ENCODE data around the gene ZNRF3.
A peak's percentile ranks its signal among the peaks of the same experiment; 100 is the strongest.

ZNRF3 gene

DNA sequence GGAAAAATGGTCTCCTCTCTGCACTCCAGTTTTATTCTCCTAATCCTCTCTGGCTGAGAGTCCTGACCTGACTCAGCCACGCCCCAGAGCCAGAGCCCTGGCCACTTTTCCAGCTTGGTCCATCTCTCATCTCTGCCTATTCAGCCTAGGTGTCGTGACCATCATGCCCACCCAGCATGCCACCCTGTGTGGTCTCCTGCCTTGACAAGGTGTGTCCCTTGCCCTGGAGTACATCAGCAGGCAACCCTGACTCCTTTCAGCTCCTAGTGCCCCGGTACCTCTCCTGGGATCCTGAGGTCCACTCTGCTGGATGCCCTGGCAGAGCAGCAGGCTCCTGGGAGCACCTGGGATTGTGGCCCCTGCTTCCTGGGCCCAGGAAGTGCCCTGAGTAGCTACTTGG, 52.8 kb downstream of the ZNRF3 start:
- Histone ChIP-seq H3K9ac (ENCODE audit: low read length) (no peak overlapping the region), H2BK120ac (ENCODE audit: insufficient read depth, low read length, poor library complexity) (no peak overlapping the region), H3K14ac (ENCODE audit: low read length) (no peak overlapping the region), H4K91ac (ENCODE audit: low read depth, low read length) (no peak overlapping the region), H4K8ac (ENCODE audit: low read depth, low read length) (no peak overlapping the region), H3K18ac (ENCODE audit: low read length) (peak overlapping the region; percentile 46), H2BK5ac (ENCODE audit: low read depth, low read length, poor library complexity) (no peak overlapping the region), H3K4ac (ENCODE audit: low read depth, low read length) (no peak overlapping the region), H2AK5ac (ENCODE audit: low read length) (no peak overlapping the region), H3K27ac (ENCODE audit: low read depth, low read length) (no peak overlapping the region), H4K12ac (ENCODE audit: low read depth, low read length) (no peak overlapping the region), H2AFZ (ENCODE audit: insufficient read depth, low read length, poor library complexity) (no peak overlapping the region), H3K9me3 (ENCODE audit: insufficient read depth, low read depth, low read length) (no peaks in the 10 kb centered on the region), H3K4me2 (ENCODE audit: low read length) (no peak overlapping the region), H3K36me3 (ENCODE audit: control insufficient read depth in 1 of 2, insufficient read depth in 2 of 2, low read length in 2 of 2) (no peaks in the 10 kb centered on the region), H2BK12ac (ENCODE audit: low read length) (no peak overlapping the region), H3K27me3 (ENCODE audit: insufficient read depth, low read length) (no peaks in the 10 kb centered on the region), H3K23ac (ENCODE audit: low read length) (no peak overlapping the region), H3K4me1 (ENCODE audit: control insufficient read depth in 1 of 2, insufficient read depth in 2 of 2, low read length in 2 of 2) (peaks cover 0 to 7% of the 10 kb centered on the region in 2 experiments), H3K79me2 (ENCODE audit: control insufficient read depth, insufficient read depth, low read length, poor library complexity) (no peaks in the 10 kb centered on the region), H3K4me3 (ENCODE audit: low read depth, low read length) (no peak overlapping the region), H3K79me1 (ENCODE audit: low read length) (no peaks in the 10 kb centered on the region)
- DNase-seq = no peak
- WGBS (ENCODE audit: extremely low coverage, insufficient coverage, insufficient read length) = no CpG with 5 or more reads among the region's 3 CpGs

DNA sequence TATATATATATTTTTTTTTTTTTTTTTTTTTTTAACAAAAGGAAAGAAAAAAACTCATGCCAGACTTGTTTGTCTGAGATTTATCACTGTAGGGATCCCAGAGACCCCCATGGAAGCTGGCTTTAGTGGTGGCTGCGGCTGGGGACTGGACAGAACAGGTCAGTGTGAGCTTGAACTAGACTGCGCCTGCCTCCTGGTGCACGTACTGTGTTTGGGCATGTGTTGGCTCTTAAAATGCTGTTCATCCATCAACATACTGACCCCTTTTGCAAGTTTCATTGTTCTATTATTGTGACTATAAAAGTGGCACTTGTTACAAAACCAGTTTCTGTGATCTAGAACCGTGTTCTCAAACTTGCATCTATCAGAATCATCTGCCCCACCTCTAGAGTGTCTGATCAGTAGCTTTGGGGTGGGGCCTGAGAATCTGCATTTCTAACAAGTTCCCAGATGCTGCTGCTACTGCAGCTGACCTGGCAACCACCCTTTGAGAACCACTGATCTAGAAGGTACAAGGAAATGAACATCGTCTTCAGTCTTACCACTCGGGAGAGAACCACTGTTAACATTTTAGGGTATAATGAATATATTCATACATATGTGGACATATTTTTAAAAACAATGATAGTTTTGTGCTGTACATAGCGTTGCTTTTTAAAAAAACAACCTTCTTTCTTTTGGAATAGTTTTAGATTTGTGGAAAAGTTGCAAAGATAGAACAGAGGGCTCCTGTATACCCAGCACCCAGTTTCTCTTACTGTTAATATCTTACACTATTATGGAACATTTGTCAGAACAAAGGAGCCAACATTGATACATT, 54.0 kb downstream of the ZNRF3 start:
- no peak overlapping the region for H3K14ac ChIP-seq (ENCODE audit: low read length)
- no peak overlapping the region for H3K4me3 ChIP-seq (ENCODE audit: low read depth, low read length)
- H2AFZ ChIP-seq (ENCODE audit: insufficient read depth, low read length, poor library complexity) = no peak overlapping the region
- H3K79me2 ChIP-seq (ENCODE audit: control insufficient read depth, insufficient read depth, low read length, poor library complexity) = no peaks in the 10 kb centered on the region
- H3K9ac ChIP-seq (ENCODE audit: low read length) = no peak overlapping the region
- no peak overlapping the region for H2BK120ac ChIP-seq (ENCODE audit: insufficient read depth, low read length, poor library complexity)
- H3K36me3 ChIP-seq (ENCODE audit: control insufficient read depth in 1 of 2, insufficient read depth in 2 of 2, low read length in 2 of 2) = no peaks in the 10 kb centered on the region
- H4K8ac ChIP-seq (ENCODE audit: low read depth, low read length) = no peak overlapping the region
- no peak overlapping the region for H3K23ac ChIP-seq (ENCODE audit: low read length)
- no peak overlapping the region for H2BK12ac ChIP-seq (ENCODE audit: low read length)
- no peak overlapping the region for H4K91ac ChIP-seq (ENCODE audit: low read depth, low read length)
- no peak for DNase-seq
- H2BK5ac ChIP-seq (ENCODE audit: low read depth, low read length, poor library complexity) = no peak overlapping the region
- H3K27me3 ChIP-seq (ENCODE audit: insufficient read depth, low read length) = no peaks in the 10 kb centered on the region
- H2AK5ac ChIP-seq (ENCODE audit: low read length) = no peak overlapping the region
- no peaks in the 10 kb centered on the region for H3K79me1 ChIP-seq (ENCODE audit: low read length)
- no peak overlapping the region for H4K12ac ChIP-seq (ENCODE audit: low read depth, low read length)
- H3K4me1 ChIP-seq (ENCODE audit: control insufficient read depth in 1 of 2, insufficient read depth in 2 of 2, low read length in 2 of 2) = peaks cover 0 to 8% of the 10 kb centered on the region in 2 experiments
- H3K4ac ChIP-seq (ENCODE audit: low read depth, low read length) = no peak overlapping the region
- H3K4me2 ChIP-seq (ENCODE audit: low read length) = no peak overlapping the region
- no peak overlapping the region for H3K18ac ChIP-seq (ENCODE audit: low read length)
- H3K27ac ChIP-seq (ENCODE audit: low read depth, low read length) = no peak overlapping the region
- WGBS (ENCODE audit: extremely low coverage, insufficient coverage, insufficient read length) = no CpG with 5 or more reads among the region's 7 CpGs
- H3K9me3 ChIP-seq (ENCODE audit: insufficient read depth, low read depth, low read length) = no peaks in the 10 kb centered on the region

DNA sequence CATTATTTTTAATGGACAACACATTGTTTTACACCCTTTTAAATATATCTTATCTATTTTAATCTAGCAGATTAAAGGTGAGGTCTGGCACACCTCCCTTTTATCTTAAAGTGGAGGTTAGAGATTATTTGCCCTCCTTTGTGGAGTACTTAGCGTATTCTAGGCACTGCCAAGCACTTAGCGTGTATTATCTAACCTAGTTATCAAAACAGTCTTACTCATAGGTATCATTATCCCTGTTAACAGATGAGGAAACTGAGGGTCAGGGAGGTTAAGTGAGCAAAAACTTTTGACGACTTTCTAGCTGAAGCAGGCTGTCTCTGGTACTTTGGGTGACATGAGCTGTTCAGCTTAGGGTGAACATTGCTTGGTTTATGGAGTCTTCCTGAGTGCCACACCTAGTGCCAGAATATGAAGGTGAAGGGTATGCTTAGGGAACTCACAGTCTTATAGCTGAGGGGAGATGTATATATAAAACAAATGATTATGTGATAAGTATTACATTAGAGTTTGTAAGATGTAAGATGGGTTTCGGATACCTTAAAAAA, 55.0 kb downstream of the ZNRF3 start:
- no peaks in the 10 kb centered on the region for H3K79me1 ChIP-seq (ENCODE audit: low read length)
- H3K27ac ChIP-seq (ENCODE audit: low read depth, low read length) = no peak overlapping the region
- no peak overlapping the region for H2BK120ac ChIP-seq (ENCODE audit: insufficient read depth, low read length, poor library complexity)
- no peaks in the 10 kb centered on the region for H3K9me3 ChIP-seq (ENCODE audit: insufficient read depth, low read depth, low read length)
- no peak overlapping the region for H3K18ac ChIP-seq (ENCODE audit: low read length)
- H3K79me2 ChIP-seq (ENCODE audit: control insufficient read depth, insufficient read depth, low read length, poor library complexity) = no peaks in the 10 kb centered on the region
- H3K14ac ChIP-seq (ENCODE audit: low read length) = no peak overlapping the region
- no peak overlapping the region for H3K9ac ChIP-seq (ENCODE audit: low read length)
- H3K27me3 ChIP-seq (ENCODE audit: insufficient read depth, low read length) = no peaks in the 10 kb centered on the region
- H3K4me2 ChIP-seq (ENCODE audit: low read length) = no peak overlapping the region
- no peak overlapping the region for H2AK5ac ChIP-seq (ENCODE audit: low read length)
- H4K8ac ChIP-seq (ENCODE audit: low read depth, low read length) = no peak overlapping the region
- no peak overlapping the region for H3K23ac ChIP-seq (ENCODE audit: low read length)
- no peak overlapping the region for H2AFZ ChIP-seq (ENCODE audit: insufficient read depth, low read length, poor library complexity)
- no CpG with 5 or more reads among the region's 4 CpGs for WGBS (ENCODE audit: extremely low coverage, insufficient coverage, insufficient read length)
- no peak overlapping the region for H2BK12ac ChIP-seq (ENCODE audit: low read length)
- no peaks in the 10 kb centered on the region for H3K36me3 ChIP-seq (ENCODE audit: control insufficient read depth in 1 of 2, insufficient read depth in 2 of 2, low read length in 2 of 2)
- H2BK5ac ChIP-seq (ENCODE audit: low read depth, low read length, poor library complexity) = no peak overlapping the region
- H3K4me1 ChIP-seq (ENCODE audit: control insufficient read depth in 1 of 2, insufficient read depth in 2 of 2, low read length in 2 of 2) = peaks cover 4 to 13% of the 10 kb centered on the region in 2 experiments
- no peak overlapping the region for H3K4ac ChIP-seq (ENCODE audit: low read depth, low read length)
- DNase-seq = no peak
- no peak overlapping the region for H4K12ac ChIP-seq (ENCODE audit: low read depth, low read length)
- H3K4me3 ChIP-seq (ENCODE audit: low read depth, low read length) = no peak overlapping the region
- no peak overlapping the region for H4K91ac ChIP-seq (ENCODE audit: low read depth, low read length)

DNA sequence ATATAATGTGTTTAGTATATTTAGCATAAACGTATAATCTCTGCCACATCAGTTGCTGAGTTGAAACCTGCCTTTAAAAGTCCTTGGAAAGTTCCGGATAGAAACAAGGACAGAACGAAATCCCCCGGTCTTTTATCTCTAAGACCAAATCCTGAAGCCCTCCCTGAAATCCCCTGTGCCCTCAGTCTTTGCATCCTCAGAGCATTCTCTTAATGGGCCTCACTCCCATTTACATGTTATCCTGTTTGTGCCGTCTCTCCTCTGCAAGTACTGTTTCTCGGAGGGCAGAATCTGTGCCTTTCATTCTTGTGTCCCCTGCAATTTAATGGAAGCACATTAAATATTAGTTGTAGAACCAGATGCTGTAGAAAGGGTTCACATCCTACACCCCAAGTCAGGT, 56.0 kb downstream of the ZNRF3 start:
- Histone ChIP-seq H3K27ac (ENCODE audit: low read depth, low read length) (no peak overlapping the region), H3K79me2 (ENCODE audit: control insufficient read depth, insufficient read depth, low read length, poor library complexity) (no peaks in the 10 kb centered on the region), H2BK5ac (ENCODE audit: low read depth, low read length, poor library complexity) (no peak overlapping the region), H2AFZ (ENCODE audit: insufficient read depth, low read length, poor library complexity) (no peak overlapping the region), H4K12ac (ENCODE audit: low read depth, low read length) (no peak overlapping the region), H3K9me3 (ENCODE audit: insufficient read depth, low read depth, low read length) (no peaks in the 10 kb centered on the region), H3K36me3 (ENCODE audit: control insufficient read depth in 1 of 2, insufficient read depth in 2 of 2, low read length in 2 of 2) (no peaks in the 10 kb centered on the region), H3K27me3 (ENCODE audit: insufficient read depth, low read length) (no peaks in the 10 kb centered on the region), H3K79me1 (ENCODE audit: low read length) (no peaks in the 10 kb centered on the region), H2BK12ac (ENCODE audit: low read length) (no peak overlapping the region), H4K8ac (ENCODE audit: low read depth, low read length) (no peak overlapping the region), H2AK5ac (ENCODE audit: low read length) (no peak overlapping the region), H2BK120ac (ENCODE audit: insufficient read depth, low read length, poor library complexity) (no peak overlapping the region), H4K91ac (ENCODE audit: low read depth, low read length) (no peak overlapping the region), H3K18ac (ENCODE audit: low read length) (no peak overlapping the region), H3K4me1 (ENCODE audit: control insufficient read depth in 1 of 2, insufficient read depth in 2 of 2, low read length in 2 of 2) (peaks cover 4 to 13% of the 10 kb centered on the region in 2 experiments), H3K4me2 (ENCODE audit: low read length) (no peak overlapping the region), H3K9ac (ENCODE audit: low read length) (no peak overlapping the region), H3K4ac (ENCODE audit: low read depth, low read length) (no peak overlapping the region), H3K4me3 (ENCODE audit: low read depth, low read length) (no peak overlapping the region), H3K23ac (ENCODE audit: low read length) (no peak overlapping the region), H3K14ac (ENCODE audit: low read length) (no peak overlapping the region)
- no peak for DNase-seq
- WGBS (ENCODE audit: extremely low coverage, insufficient coverage, insufficient read length) = no CpG with 5 or more reads among the region's 6 CpGs
